Measurements from ENCODE around the gene RALGAPA2. TPM values are rescaled to one million over a fixed set of nuclear protein-coding genes. Genes with fewer than 3 reads are reported as not detected.
A peak's percentile ranks its signal among the peaks of the same experiment; 100 is the strongest.

RALGAPA2 gene
- total RNA-seq, 4 donors from 2014 or later, result 13.3 to 29.8 (median 23.6) TPM

DNA sequence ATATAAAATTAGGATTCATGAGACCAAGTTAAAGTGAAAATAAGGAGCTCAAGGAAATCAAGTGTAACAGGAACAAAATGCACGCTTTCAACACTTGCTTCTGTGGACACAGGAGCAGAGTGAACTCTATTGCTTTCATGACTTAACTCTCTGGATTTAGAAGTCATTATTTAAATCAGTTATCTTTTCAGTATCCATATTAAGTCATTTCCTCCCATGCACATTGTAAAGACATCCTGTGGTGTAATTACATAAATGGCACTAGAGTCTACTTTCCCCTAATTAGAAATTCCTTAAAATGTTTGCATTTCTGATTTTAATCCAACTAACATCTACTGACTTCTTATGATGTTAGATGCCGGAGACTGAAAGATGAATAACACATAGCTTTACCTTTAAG, 256.5 kb downstream of the RALGAPA2 start:
- H3K4me3 ChIP-seq, result no peak overlapping the region
- H3K4me1 ChIP-seq, result peaks cover 0 to 19% (median 12%) of the 10 kb centered on the region in 3 donors
- H3K36me3 ChIP-seq, result peaks cover 0 to 43% (median 0%) of the 10 kb centered on the region in 3 donors
- intact Hi-C loops (cut with DNase I), result no loop called here
- H3K27me3 ChIP-seq, result no peaks in the 10 kb centered on the region
- 90 to 94% methylated on average over 2 of the region's 2 CpGs for WGBS, 2 donors
- TF ChIP-seq, protein P1, sequence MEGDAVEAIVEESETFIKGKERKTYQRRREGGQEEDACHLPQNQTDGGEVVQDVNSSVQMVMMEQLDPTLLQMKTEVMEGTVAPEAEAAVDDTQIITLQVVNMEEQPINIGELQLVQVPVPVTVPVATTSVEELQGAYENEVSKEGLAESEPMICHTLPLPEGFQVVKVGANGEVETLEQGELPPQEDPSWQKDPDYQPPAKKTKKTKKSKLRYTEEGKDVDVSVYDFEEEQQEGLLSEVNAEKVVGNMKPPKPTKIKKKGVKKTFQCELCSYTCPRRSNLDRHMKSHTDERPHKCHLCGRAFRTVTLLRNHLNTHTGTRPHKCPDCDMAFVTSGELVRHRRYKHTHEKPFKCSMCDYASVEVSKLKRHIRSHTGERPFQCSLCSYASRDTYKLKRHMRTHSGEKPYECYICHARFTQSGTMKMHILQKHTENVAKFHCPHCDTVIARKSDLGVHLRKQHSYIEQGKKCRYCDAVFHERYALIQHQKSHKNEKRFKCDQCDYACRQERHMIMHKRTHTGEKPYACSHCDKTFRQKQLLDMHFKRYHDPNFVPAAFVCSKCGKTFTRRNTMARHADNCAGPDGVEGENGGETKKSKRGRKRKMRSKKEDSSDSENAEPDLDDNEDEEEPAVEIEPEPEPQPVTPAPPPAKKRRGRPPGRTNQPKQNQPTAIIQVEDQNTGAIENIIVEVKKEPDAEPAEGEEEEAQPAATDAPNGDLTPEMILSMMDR (IDR thresholded peaks at IDR 0.05), result no peak
- TF ChIP-seq POLR2A (IDR thresholded peaks at IDR 0.05), result no peak
- no peak overlapping the region for H3K27ac ChIP-seq
- no peaks in the 10 kb centered on the region for H3K9me3 ChIP-seq
- DNase-seq, result no peak

DNA sequence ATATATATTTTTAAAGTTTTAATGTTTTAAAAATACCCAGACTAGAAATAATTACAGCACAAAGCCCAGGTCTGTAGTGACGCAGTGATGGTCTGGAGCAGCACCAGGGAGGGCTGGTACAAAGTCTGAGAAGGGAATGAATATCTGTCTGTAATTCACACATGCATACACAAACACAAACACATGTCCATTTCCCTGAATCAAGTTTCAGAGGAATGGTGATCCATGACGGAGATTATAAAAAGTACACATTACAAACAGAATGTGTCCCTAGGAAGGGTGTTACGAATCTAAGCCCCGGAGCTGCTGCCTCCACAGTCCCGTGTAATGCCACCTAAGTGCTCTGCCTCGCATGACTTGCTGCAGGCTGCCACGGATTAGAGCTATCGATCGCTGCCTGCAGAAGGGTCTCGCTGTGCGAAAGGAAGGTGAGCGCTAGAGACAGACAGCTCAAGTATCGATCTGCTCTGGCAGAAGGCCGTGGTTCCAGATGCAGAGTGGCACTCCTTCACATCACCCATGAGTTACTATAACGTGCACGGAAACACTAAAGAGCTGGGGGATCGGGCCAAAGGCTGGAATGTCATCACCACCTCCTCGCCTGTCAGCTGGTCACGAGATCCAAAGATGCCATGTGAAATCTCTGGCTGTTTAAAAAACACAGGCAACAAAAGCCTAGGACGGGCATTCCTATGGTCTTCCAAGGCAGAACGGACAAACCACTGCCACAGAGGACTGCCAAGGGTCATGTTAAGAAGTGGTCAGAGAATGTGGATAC, 257.4 kb downstream of the RALGAPA2 start:
- Histone ChIP-seq H3K4me3 (no peak overlapping the region), H3K36me3 (peaks cover 0 to 36% (median 0%) of the 10 kb centered on the region in 3 donors), H3K27me3 (no peaks in the 10 kb centered on the region), H3K9me3 (no peaks in the 10 kb centered on the region), H3K4me1 (peaks cover 0 to 24% (median 12%) of the 10 kb centered on the region in 3 donors), H3K27ac (no peak overlapping the region)
- WGBS, 2 donors, result 94 to 95% methylated on average over 20 to 21 of the region's 21 CpGs
- intact Hi-C loops (cut with DNase I), result no loop called here
- no peak for DNase-seq
- TF ChIP-seq, protein P1 (IDR thresholded peaks at IDR 0.05), result no peak
- TF ChIP-seq POLR2A (IDR thresholded peaks at IDR 0.05), result no peak

DNA sequence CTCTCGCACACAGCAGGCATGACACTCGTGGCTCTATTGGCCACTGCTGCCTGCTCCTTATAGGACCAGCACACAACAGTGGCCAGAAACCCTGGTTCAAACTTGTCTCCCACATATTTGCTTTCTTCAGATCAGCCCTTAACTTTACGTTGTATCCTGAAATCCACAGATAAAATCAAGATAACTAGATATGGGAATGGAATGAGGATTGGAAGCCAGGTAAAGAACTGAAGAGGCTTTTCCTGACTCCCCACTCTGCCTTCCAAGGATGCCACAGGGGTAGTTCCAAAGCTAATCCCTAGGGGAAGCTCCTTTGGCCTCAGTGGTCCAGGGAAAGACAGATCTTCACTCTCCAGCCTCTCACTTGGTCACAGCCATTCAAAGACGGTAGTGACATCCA, 258.1 kb downstream of the RALGAPA2 start:
- 93% methylated on average over 3 to 4 of the region's 4 CpGs for WGBS, 2 donors
- intact Hi-C loops (cut with DNase I), result no loop called here

DNA sequence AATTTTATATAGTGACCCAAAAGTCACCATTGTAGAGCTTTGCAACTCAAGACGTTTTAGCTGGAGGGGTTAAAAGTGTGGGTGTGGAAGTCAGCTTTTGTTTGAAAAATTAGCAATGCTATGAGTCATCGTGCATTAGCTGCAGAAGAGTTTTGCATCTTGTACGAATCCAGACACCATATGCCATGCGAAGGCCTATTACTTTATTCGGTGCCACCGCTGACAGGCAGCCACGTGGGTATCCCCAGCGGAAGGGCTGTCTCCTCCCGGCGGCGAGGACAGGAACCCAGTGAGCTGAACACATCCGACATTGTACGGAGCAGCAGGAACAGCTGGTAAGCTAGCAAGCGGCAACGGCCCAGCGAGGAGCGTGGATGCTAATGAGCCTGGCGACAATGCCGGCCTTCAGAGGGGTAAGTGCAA, 260.2 kb downstream of the RALGAPA2 start:
- no peak for TF ChIP-seq POLR2A (IDR thresholded peaks at IDR 0.05)
- TF ChIP-seq, protein P1 (IDR thresholded peaks at IDR 0.05), result peak in 1 of 6 experiments; percentile 19
- Histone ChIP-seq H3K9me3 (no peaks in the 10 kb centered on the region), H3K27me3 (no peaks in the 10 kb centered on the region), H3K4me1 (peaks cover 0 to 24% (median 12%) of the 10 kb centered on the region in 3 donors), H3K36me3 (peaks cover 0 to 23% (median 0%) of the 10 kb centered on the region in 3 donors), H3K27ac (no peak overlapping the region), H3K4me3 (peak overlapping the region in 2 of 4 donors; percentile 10 to 51)
- DNase-seq, result peak; percentile 25
- WGBS, 2 donors, result 0 to 4% methylated on average over 7 to 10 of the region's 19 CpGs
- intact Hi-C loops (cut with DNase I), result no loop called here

More for the DNA sequence above, 258.1 kb downstream of the RALGAPA2 start:
- Histone ChIP-seq H3K36me3 (peaks cover 0 to 31% (median 0%) of the 10 kb centered on the region in 3 donors), H3K4me1 (peaks cover 0 to 24% (median 12%) of the 10 kb centered on the region in 3 donors), H3K4me3 (no peak overlapping the region), H3K27ac (no peak overlapping the region), H3K9me3 (no peaks in the 10 kb centered on the region), H3K27me3 (no peaks in the 10 kb centered on the region)
- DNase-seq, result no peak
- TF ChIP-seq, protein P1 (IDR thresholded peaks at IDR 0.05), result no peak
- no peak for TF ChIP-seq POLR2A (IDR thresholded peaks at IDR 0.05)

DNA sequence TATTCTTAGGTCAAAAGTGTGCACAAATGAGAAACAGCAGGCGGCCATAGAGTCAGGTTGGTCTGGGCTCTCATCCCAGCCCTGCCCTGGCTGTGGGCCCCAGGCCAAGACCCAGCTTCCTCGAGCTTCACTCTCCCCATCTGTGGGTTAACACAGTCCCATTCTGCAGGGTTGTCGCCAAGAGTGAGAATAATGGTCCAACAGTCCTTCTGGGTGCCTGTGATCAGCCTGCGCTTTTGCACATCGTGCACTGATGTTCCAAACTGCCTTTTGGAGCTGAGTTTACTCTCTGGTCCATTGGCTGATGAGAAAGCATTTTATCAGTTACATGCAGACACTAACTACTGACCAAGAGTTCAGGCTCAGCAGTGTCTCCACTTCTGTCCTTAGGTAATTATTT, 261.9 kb downstream of the RALGAPA2 start:
- Histone ChIP-seq H3K4me3 (no peak overlapping the region), H3K27me3 (no peaks in the 10 kb centered on the region), H3K36me3 (peaks cover 0 to 13% (median 0%) of the 10 kb centered on the region in 3 donors), H3K9me3 (no peaks in the 10 kb centered on the region), H3K4me1 (peaks cover 0 to 24% (median 12%) of the 10 kb centered on the region in 3 donors), H3K27ac (no peak overlapping the region)
- DNase-seq, result no peak
- intact Hi-C loops (cut with DNase I), result no loop called here
- WGBS, 2 donors, result 46 to 72% methylated on average over 3 to 4 of the region's 5 CpGs
- no peak for TF ChIP-seq POLR2A (IDR thresholded peaks at IDR 0.05)
- TF ChIP-seq, protein P1 (IDR thresholded peaks at IDR 0.05), result no peak
